ENCODE data around the gene SLC25A45. TPM values are rescaled to one million over a fixed set of nuclear protein-coding genes. Genes with fewer than 3 reads are reported as not detected.
A peak's percentile ranks its signal among the peaks of the same experiment; 100 is the strongest.

The SLC25A45 gene
- total RNA-seq, 1 experiment from 2014 or later = 2.9 TPM

GRCh38 chr11:65376138-65376713 is 6.2 kb downstream of the SLC25A45 start:
- TF ChIP-seq, protein P1, sequence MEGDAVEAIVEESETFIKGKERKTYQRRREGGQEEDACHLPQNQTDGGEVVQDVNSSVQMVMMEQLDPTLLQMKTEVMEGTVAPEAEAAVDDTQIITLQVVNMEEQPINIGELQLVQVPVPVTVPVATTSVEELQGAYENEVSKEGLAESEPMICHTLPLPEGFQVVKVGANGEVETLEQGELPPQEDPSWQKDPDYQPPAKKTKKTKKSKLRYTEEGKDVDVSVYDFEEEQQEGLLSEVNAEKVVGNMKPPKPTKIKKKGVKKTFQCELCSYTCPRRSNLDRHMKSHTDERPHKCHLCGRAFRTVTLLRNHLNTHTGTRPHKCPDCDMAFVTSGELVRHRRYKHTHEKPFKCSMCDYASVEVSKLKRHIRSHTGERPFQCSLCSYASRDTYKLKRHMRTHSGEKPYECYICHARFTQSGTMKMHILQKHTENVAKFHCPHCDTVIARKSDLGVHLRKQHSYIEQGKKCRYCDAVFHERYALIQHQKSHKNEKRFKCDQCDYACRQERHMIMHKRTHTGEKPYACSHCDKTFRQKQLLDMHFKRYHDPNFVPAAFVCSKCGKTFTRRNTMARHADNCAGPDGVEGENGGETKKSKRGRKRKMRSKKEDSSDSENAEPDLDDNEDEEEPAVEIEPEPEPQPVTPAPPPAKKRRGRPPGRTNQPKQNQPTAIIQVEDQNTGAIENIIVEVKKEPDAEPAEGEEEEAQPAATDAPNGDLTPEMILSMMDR (IDR thresholded peaks at IDR 0.05; ENCODE audit: unreplicated experiment) = no peak
- intact Hi-C loops (cut with micrococcal nuclease; ENCODE audit: unreplicated experiment) = no loop called here
- H3K4me1 Mint-ChIP-seq (ENCODE audit: low read depth, unreplicated experiment) = peaks cover 36% of the 10 kb centered on the region
- H3K36me3 Mint-ChIP-seq (ENCODE audit: insufficient read depth, unreplicated experiment) = peaks cover 14% of the 10 kb centered on the region
- BruUV-seq (replicated peaks) = no TSS peak
- CTCF ChIA-PET = interaction anchor here (0.6 to 0.7 kb wide), 2 partner anchors 43 to 181 kb away, joined by 3 to 6 read pairs; no protein-coding TSS in a partner anchor
- no peak for DNase-seq
- no peaks in the 10 kb centered on the region for H3K9me3 Mint-ChIP-seq (ENCODE audit: low read depth, unreplicated experiment)
- H3K27ac Mint-ChIP-seq (ENCODE audit: unreplicated experiment) = no peak overlapping the region
- no peak overlapping the region for H3K4me3 Mint-ChIP-seq (ENCODE audit: low read depth, unreplicated experiment)
- no peaks in the 10 kb centered on the region for H3K27me3 Mint-ChIP-seq (ENCODE audit: unreplicated experiment)

DNA sequence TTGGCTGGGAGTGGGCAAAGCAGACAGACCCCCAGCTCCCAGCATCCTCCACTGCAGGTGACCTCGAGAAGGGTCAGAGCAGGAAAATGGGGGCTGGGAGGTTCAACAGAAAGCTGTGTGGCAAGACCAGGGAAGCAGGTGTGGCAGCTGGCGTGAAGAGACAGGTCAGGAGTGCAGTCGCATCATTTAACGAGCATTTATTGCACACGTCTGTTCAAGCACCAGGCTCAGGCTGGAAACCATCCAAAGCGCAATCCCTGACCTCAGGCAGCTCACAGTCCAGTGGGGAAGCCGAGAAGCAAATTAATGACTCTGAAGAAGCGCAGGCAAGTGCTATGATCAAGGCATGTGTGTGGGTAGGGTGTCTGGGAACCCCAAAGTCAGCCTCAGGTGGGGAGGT is 7.4 kb downstream of the SLC25A45 start:
- no peak for DNase-seq

DNA sequence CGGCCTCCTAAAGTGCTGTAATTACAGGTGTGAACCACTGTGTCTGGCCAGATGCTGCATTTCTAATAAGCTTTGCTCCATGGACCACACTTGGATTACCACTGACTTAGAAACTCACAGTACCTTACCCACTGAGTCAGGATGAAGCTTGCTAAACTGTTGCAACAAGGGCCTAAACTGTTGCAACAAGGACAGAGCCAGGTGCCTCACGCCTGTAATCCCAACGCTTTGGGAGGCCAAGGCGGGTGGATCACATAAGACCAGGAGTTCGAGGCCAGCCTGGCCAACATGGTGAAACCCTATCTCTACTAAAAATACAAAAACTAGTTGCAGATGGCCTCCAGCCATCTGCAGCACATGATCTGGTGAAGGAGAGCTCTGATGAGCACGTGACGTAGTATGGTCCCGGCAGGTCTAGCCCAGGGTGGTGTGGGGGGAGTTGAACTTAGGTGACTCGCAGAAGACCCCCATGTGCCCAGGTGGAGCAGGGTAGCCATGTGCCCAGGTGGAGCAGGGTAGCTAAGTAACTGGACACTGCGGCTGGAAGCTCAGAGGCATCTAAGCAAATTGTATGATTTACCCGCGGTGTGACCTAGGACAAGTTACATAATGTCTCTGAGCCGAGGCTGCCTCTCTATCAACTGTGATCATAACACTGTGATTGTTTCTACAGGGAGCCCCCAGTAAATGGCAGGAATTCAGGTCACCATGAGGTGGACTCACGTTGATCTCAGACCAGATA is 8.4 kb downstream of the SLC25A45 start:
- Mint-ChIP-seq H3K27ac (ENCODE audit: unreplicated experiment) (no peak overlapping the region), H3K4me1 (ENCODE audit: low read depth, unreplicated experiment) (peaks cover 30% of the 10 kb centered on the region), H3K36me3 (ENCODE audit: insufficient read depth, unreplicated experiment) (peaks cover 14% of the 10 kb centered on the region), H3K9me3 (ENCODE audit: low read depth, unreplicated experiment) (no peaks in the 10 kb centered on the region), H3K4me3 (ENCODE audit: low read depth, unreplicated experiment) (no peak overlapping the region), H3K27me3 (ENCODE audit: unreplicated experiment) (no peaks in the 10 kb centered on the region)
- TF ChIP-seq, protein P1 (IDR thresholded peaks at IDR 0.05; ENCODE audit: unreplicated experiment) = no peak
- intact Hi-C loops (cut with micrococcal nuclease; ENCODE audit: unreplicated experiment) = no loop called here
- no peak for DNase-seq
- no TSS peak for BruUV-seq (replicated peaks)
- CTCF ChIA-PET = interaction anchor here (1.1 kb wide), 1 partner anchor 168 kb away, joined by 3 read pairs; no protein-coding TSS in a partner anchor

More for the DNA sequence above, 7.4 kb downstream of the SLC25A45 start:
- no peaks in the 10 kb centered on the region for H3K27me3 Mint-ChIP-seq (ENCODE audit: unreplicated experiment)
- H3K36me3 Mint-ChIP-seq (ENCODE audit: insufficient read depth, unreplicated experiment) = peaks cover 14% of the 10 kb centered on the region
- H3K4me1 Mint-ChIP-seq (ENCODE audit: low read depth, unreplicated experiment) = peaks cover 38% of the 10 kb centered on the region
- TF ChIP-seq, protein P1 (IDR thresholded peaks at IDR 0.05; ENCODE audit: unreplicated experiment) = no peak
- no peak overlapping the region for H3K27ac Mint-ChIP-seq (ENCODE audit: unreplicated experiment)
- BruUV-seq (replicated peaks) = no TSS peak
- H3K9me3 Mint-ChIP-seq (ENCODE audit: low read depth, unreplicated experiment) = no peaks in the 10 kb centered on the region
- no peak overlapping the region for H3K4me3 Mint-ChIP-seq (ENCODE audit: low read depth, unreplicated experiment)
- CTCF ChIA-PET = no interaction called here
- intact Hi-C loops (cut with micrococcal nuclease; ENCODE audit: unreplicated experiment) = no loop called here

GRCh38 chr11:65370659-65371049 is 11.8 kb downstream of the SLC25A45 start:
- Mint-ChIP-seq H3K9me3 (ENCODE audit: low read depth, unreplicated experiment) (no peaks in the 10 kb centered on the region), H3K4me3 (ENCODE audit: low read depth, unreplicated experiment) (no peak overlapping the region), H3K4me1 (ENCODE audit: low read depth, unreplicated experiment) (peaks cover 11% of the 10 kb centered on the region), H3K27me3 (ENCODE audit: unreplicated experiment) (no peaks in the 10 kb centered on the region), H3K36me3 (ENCODE audit: insufficient read depth, unreplicated experiment) (peaks cover 8% of the 10 kb centered on the region), H3K27ac (ENCODE audit: unreplicated experiment) (peak overlapping the region; percentile 62)
- intact Hi-C loops (cut with micrococcal nuclease; ENCODE audit: unreplicated experiment) = no loop called here
- BruUV-seq (replicated peaks) = TSS peak; percentile 94
- TF ChIP-seq, protein P1 (IDR thresholded peaks at IDR 0.05; ENCODE audit: unreplicated experiment) = no peak
- DNase-seq = no peak
- CTCF ChIA-PET = interaction anchor here (0.7 to 1.8 kb wide), 6 partner anchors 9 to 101 kb away, joined by 3 to 9 read pairs (median 4); partner anchors contain the start of gene SLC25A45
